ENCODE measurements around the gene KCTD3. TPM values are rescaled to one million over a fixed set of nuclear protein-coding genes. Genes with fewer than 3 reads are reported as not detected.
A peak's percentile ranks its signal among the peaks of the same experiment; 100 is the strongest.

The KCTD3 gene
- total RNA-seq, 1 donor = 48.9 TPM

DNA sequence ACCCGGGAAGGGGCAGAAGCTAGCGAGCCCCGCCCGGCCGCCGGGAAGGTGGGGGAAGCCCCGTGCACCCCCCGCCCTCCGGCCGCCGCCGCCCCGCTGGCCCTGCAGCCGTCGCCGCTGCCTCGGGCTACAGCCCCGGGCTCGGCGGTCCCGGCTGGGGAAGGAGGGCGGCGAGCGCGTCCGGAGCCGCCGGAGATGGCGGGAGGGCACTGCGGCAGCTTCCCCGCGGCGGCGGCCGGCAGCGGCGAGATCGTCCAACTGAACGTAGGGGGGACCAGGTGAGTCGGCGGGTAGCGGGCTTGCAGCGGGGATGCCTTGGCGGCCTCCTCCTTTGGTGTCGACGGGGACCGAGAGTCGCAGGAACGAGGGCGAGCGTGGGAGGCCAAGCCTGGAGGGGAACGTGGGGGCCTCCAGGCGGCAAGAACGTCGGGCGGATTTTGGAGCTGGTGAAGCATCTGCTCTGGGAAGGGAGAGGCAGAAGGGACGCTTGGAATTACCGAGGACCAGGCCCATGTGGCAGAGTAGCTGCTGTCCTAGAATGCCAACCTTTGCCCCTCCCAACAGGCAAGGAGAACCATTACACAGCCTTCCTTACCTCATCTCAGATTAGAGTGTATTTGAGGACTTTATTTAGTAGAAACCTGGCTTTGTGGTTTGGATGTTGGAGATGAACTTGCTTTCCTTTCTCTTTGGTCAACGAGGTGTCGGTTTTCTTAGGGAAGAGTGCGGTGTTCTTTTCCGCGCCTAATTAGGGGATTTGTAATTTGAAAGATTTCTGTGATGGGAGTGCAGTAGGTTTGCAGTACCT, 591 bp downstream of the KCTD3 start:
- H3K27ac ChIP-seq (ENCODE audit: low read depth, low read length) = peak overlapping the region; percentile 63
- peak overlapping the region; percentile 92 for H2AFZ ChIP-seq (ENCODE audit: low read length)
- no peaks in the 10 kb centered on the region for H3K36me3 ChIP-seq (ENCODE audit: insufficient read depth, low read length)
- peaks cover 27% of the 10 kb centered on the region for H3K4me1 ChIP-seq (ENCODE audit: insufficient read depth, low read length)
- H3K79me2 ChIP-seq (ENCODE audit: insufficient read depth, low read length) = peaks cover 47% of the 10 kb centered on the region
- TF ChIP-seq, protein P1, sequence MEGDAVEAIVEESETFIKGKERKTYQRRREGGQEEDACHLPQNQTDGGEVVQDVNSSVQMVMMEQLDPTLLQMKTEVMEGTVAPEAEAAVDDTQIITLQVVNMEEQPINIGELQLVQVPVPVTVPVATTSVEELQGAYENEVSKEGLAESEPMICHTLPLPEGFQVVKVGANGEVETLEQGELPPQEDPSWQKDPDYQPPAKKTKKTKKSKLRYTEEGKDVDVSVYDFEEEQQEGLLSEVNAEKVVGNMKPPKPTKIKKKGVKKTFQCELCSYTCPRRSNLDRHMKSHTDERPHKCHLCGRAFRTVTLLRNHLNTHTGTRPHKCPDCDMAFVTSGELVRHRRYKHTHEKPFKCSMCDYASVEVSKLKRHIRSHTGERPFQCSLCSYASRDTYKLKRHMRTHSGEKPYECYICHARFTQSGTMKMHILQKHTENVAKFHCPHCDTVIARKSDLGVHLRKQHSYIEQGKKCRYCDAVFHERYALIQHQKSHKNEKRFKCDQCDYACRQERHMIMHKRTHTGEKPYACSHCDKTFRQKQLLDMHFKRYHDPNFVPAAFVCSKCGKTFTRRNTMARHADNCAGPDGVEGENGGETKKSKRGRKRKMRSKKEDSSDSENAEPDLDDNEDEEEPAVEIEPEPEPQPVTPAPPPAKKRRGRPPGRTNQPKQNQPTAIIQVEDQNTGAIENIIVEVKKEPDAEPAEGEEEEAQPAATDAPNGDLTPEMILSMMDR (IDR thresholded peaks at IDR 0.05; ENCODE audit: extremely low read depth, low read depth, low read length) = no peak
- DNase-seq (ENCODE audit: insufficient read length, low spot score, missing footprints) = peak; percentile 92
- H3K27me3 ChIP-seq (ENCODE audit: insufficient read depth, low read length) = no peaks in the 10 kb centered on the region
- peaks cover 10% of the 10 kb centered on the region for H4K20me1 ChIP-seq (ENCODE audit: insufficient read depth, low read length)
- peak overlapping the region; percentile 75 for H3K4me2 ChIP-seq (ENCODE audit: insufficient read depth, low read length)
- H3K4me3 ChIP-seq (ENCODE audit: insufficient read depth, low read length) = peak overlapping the region; percentile 71
- no peaks in the 10 kb centered on the region for H3K9me3 ChIP-seq (ENCODE audit: low read depth, low read length)

DNA sequence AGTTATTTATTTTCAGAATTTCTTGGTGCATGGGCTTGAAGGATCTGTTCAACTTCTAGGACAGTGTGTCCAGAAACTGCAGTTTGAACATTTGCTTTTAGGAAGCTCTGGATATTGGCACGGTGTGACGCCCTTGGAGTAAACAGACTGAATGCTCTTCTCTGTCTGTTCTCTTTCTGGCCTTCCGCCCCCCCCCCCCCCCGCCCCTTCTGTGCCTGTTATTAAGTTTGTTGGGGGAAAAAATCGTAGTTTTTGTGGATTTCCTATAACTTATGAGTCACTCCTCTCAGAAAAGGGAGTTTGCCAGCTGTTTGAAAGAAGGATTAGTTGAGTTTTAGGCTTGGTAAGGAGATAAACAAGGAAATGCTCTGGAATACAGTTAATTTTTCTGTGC, 1.2 kb downstream of the KCTD3 start:
- peak overlapping the region; percentile 75 for H3K4me2 ChIP-seq (ENCODE audit: insufficient read depth, low read length)
- peaks cover 53% of the 10 kb centered on the region for H3K79me2 ChIP-seq (ENCODE audit: insufficient read depth, low read length)
- peak overlapping the region; percentile 71 for H3K4me3 ChIP-seq (ENCODE audit: insufficient read depth, low read length)
- no peaks in the 10 kb centered on the region for H3K9me3 ChIP-seq (ENCODE audit: low read depth, low read length)
- H3K36me3 ChIP-seq (ENCODE audit: insufficient read depth, low read length) = no peaks in the 10 kb centered on the region
- peaks cover 11% of the 10 kb centered on the region for H4K20me1 ChIP-seq (ENCODE audit: insufficient read depth, low read length)
- H3K4me1 ChIP-seq (ENCODE audit: insufficient read depth, low read length) = peaks cover 27% of the 10 kb centered on the region
- H3K27ac ChIP-seq (ENCODE audit: low read depth, low read length) = peak overlapping the region; percentile 71
- no peaks in the 10 kb centered on the region for H3K27me3 ChIP-seq (ENCODE audit: insufficient read depth, low read length)
- TF ChIP-seq, protein P1 (IDR thresholded peaks at IDR 0.05; ENCODE audit: extremely low read depth, low read depth, low read length) = no peak
- DNase-seq (ENCODE audit: insufficient read length, low spot score, missing footprints) = peak; percentile 86
- H2AFZ ChIP-seq (ENCODE audit: low read length) = peak overlapping the region; percentile 38

DNA sequence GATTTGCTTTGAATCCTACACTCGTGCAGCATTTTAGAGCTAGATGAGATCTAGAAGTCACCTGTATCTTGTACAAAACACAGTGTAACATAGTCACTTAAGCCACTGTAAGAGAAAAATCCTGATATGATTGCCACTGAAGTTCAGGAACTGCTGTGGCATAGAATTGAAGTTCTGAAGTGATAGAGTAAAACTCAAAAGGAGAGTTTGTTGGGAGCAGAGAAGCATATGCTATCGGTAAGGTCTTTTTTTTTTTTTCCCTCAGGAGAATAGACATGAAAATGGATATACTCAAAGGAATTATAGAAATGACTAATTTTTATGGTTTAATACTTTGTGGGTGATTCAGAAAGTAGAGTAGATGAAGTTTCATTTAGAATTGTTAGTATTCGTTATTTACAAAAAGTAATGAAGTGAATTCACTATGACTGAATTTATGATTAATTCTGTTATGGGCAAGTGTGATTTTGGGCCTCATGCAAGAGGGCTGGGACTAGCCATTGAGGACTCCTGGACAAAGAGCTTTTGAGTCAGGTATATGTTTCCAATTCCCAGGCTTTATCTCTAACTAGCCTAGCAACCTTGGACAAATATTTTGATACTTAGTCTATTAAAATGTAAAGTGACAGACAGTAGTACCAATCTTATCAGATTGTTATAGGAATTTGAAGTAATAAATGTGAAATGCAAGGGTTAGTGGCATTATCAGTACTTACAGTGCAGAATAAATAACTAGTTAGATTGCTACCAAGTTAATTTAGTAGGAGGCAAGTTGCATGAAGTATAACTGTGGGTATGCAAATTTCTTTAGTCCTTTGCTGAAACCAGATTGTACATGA, 3.1 kb downstream of the KCTD3 start:
- H3K79me2 ChIP-seq (ENCODE audit: insufficient read depth, low read length) = peaks cover 69% of the 10 kb centered on the region
- peak overlapping the region; percentile 61 for H3K27ac ChIP-seq (ENCODE audit: low read depth, low read length)
- peaks cover 27% of the 10 kb centered on the region for H3K4me1 ChIP-seq (ENCODE audit: insufficient read depth, low read length)
- H2AFZ ChIP-seq (ENCODE audit: low read length) = no peak overlapping the region
- H3K36me3 ChIP-seq (ENCODE audit: insufficient read depth, low read length) = no peaks in the 10 kb centered on the region
- H3K4me3 ChIP-seq (ENCODE audit: insufficient read depth, low read length) = peak overlapping the region; percentile 71
- no peaks in the 10 kb centered on the region for H3K9me3 ChIP-seq (ENCODE audit: low read depth, low read length)
- H3K4me2 ChIP-seq (ENCODE audit: insufficient read depth, low read length) = peak overlapping the region; percentile 75
- TF ChIP-seq, protein P1 (IDR thresholded peaks at IDR 0.05; ENCODE audit: extremely low read depth, low read depth, low read length) = no peak
- H4K20me1 ChIP-seq (ENCODE audit: insufficient read depth, low read length) = peaks cover 11% of the 10 kb centered on the region
- H3K27me3 ChIP-seq (ENCODE audit: insufficient read depth, low read length) = no peaks in the 10 kb centered on the region
- peak; percentile 85 for DNase-seq (ENCODE audit: insufficient read length, low spot score, missing footprints)

DNA sequence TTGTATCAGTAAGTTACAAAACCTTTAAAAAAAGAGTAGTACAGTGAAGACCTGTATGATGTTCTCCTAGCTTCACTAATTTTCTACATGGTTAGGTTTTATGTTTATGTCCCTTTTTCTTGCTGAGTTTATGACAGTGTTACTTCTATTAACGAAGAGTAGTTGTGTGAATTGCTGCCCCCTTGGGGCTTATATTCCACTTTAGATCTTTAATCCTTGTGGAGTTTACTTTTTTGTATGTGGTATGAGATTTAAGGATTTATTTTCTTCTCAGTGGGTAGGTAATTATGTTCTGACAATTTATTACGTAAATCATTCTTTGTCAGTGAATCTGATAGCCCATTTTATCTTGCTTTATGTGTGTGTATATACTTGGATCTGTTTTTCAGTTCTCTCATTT, 14.8 kb downstream of the KCTD3 start:
- H3K27ac ChIP-seq (ENCODE audit: low read depth, low read length) = no peak overlapping the region
- DNase-seq (ENCODE audit: insufficient read length, low spot score, missing footprints) = peak; percentile 38
- H4K20me1 ChIP-seq (ENCODE audit: insufficient read depth, low read length) = no peaks in the 10 kb centered on the region
- H3K4me3 ChIP-seq (ENCODE audit: insufficient read depth, low read length) = no peak overlapping the region
- H3K4me1 ChIP-seq (ENCODE audit: insufficient read depth, low read length) = no peaks in the 10 kb centered on the region
- H3K36me3 ChIP-seq (ENCODE audit: insufficient read depth, low read length) = peaks cover 40% of the 10 kb centered on the region
- H3K4me2 ChIP-seq (ENCODE audit: insufficient read depth, low read length) = no peak overlapping the region
- no peaks in the 10 kb centered on the region for H3K27me3 ChIP-seq (ENCODE audit: insufficient read depth, low read length)
- TF ChIP-seq, protein P1 (IDR thresholded peaks at IDR 0.05; ENCODE audit: extremely low read depth, low read depth, low read length) = no peak
- H3K9me3 ChIP-seq (ENCODE audit: low read depth, low read length) = no peaks in the 10 kb centered on the region
- H3K79me2 ChIP-seq (ENCODE audit: insufficient read depth, low read length) = no peaks in the 10 kb centered on the region
- H2AFZ ChIP-seq (ENCODE audit: low read length) = no peak overlapping the region
